ENCODE data around the gene RPRML.
"Not testable (repeated sequence)": the region's sequence is repeated elsewhere in the genome, so short reads cannot be mapped to it uniquely, and the experiment has no call there.

The RPRML gene

GRCh38 chr17:46979147-46979863 is at the start of gene RPRML:
Gene RPRML (minus strand): TSS chr17:46979253. CDS start chr17:46979007, 246 bp downstream.
- DNase-seq, result no peak

- DNase-seq, result not testable (repeated sequence)
Observed at GRCh38 chr17:47016966-47017365, 37.9 kb upstream of the RPRML start.

GRCh38 chr17:47013341-47013740 is 34.3 kb upstream of the RPRML start:
- DNase-seq, result no peak

GRCh38 chr17:47012457-47012856 is 33.4 kb upstream of the RPRML start:
- no peak for DNase-seq

- DNase-seq, result no peak
Observed at GRCh38 chr17:47009759-47010594, 30.9 kb upstream of the RPRML start.

GRCh38 chr17:47004906-47005305 is 25.9 kb upstream of the RPRML start:
- no peak for DNase-seq

- DNase-seq, result not testable (repeated sequence)
Observed at GRCh38 chr17:47003864-47004263, 24.8 kb upstream of the RPRML start.

- DNase-seq, result no peak
Observed at GRCh38 chr17:46995841-46996571, 17.0 kb upstream of the RPRML start.

- no peak for DNase-seq
Observed at GRCh38 chr17:46994993-46995392, 15.9 kb upstream of the RPRML start.

- no peak for DNase-seq
Observed at GRCh38 chr17:46991617-46992016, 12.6 kb upstream of the RPRML start.

GRCh38 chr17:46989637-46990431 is 10.8 kb upstream of the RPRML start:
- DNase-seq, result no peak

- DNase-seq, result not testable (repeated sequence)
Observed at GRCh38 chr17:46987927-46988326, 8.9 kb upstream of the RPRML start.

- no peak for DNase-seq
Observed at GRCh38 chr17:46986366-46986765, 7.3 kb upstream of the RPRML start.

GRCh38 chr17:46984892-46985291 is 5.8 kb upstream of the RPRML start:
- no peak for DNase-seq

GRCh38 chr17:46984341-46984740 is 5.3 kb upstream of the RPRML start:
- DNase-seq, result no peak

GRCh38 chr17:46983782-46984181 is 4.7 kb upstream of the RPRML start:
- no peak for DNase-seq

GRCh38 chr17:46982577-46982976 is 3.5 kb upstream of the RPRML start:
- no peak for DNase-seq

- DNase-seq, result no peak
Observed at GRCh38 chr17:46978489-46979146, 435 bp downstream of the RPRML start.

- no peak for DNase-seq
Observed at GRCh38 chr17:46977750-46978488, 1.1 kb downstream of the RPRML start.

GRCh38 chr17:46977348-46977747 is 1.7 kb downstream of the RPRML start:
- peak; percentile 19 for DNase-seq

GRCh38 chr17:46976626-46977270 is 2.3 kb downstream of the RPRML start:
- no peak for DNase-seq

Measured in DMS153 (cell line).